ENCODE measurements around the gene ADCY10. TPM values are rescaled to one million over a fixed set of nuclear protein-coding genes. Genes with fewer than 3 reads are reported as not detected.

ADCY10 gene
- polyA plus RNA-seq, 1 donor from 2014 or later = 0.09 TPM

DNA sequence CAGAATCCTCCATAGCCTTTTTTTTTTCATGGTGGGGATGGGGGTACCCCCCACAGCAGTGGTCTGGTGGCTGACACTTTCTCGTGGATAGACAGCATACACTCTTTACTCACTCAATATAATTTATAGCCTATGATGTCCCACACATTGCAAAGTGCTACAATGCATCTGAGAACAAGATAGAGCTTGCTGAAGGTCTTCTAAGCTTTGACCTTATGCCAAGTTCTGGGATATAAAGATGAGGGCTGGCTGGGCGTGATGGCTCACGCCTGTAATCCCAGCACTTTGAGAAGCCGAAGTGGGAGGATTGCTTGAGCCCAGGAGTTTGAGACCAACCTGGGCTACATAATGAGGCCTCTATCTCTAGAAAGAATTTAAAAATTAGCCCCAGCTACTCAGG is 114.2 kb downstream of the ADCY10 start:
- no peaks in the 10 kb centered on the region for H3K9me2 ChIP-seq (ENCODE audit: insufficient read depth, low read length)
- no peaks in the 10 kb centered on the region for H4K20me1 ChIP-seq (ENCODE audit: insufficient read depth)
- TF ChIP-seq EP300 (conservative IDR thresholded peaks at IDR 0.05; ENCODE audit: poor library complexity, severe bottlenecking) (no peak), EZH2 (IDR thresholded peaks at IDR 0.05; ENCODE audit: borderline replicate concordance, insufficient read depth, low read length, poor library complexity, severe bottlenecking) (no peak), REST (IDR thresholded peaks at IDR 0.05; ENCODE audit: borderline replicate concordance) (no peak), POLR2AphosphoS5 (IDR thresholded peaks at IDR 0.05) (no peak), MXI1 (conservative IDR thresholded peaks at IDR 0.05; ENCODE audit: poor library complexity, severe bottlenecking) (no peak), CTCF (IDR thresholded peaks at IDR 0.05; ENCODE audit: poor library complexity, severe bottlenecking) (no peak), RAD21 (conservative IDR thresholded peaks at IDR 0.05) (no peak), TAF1 (IDR thresholded peaks at IDR 0.05; ENCODE audit: low read depth) (no peak), SMC3 (conservative IDR thresholded peaks at IDR 0.05; ENCODE audit: poor library complexity) (no peak)
- no peaks in the 10 kb centered on the region for H3F3A ChIP-seq (ENCODE audit: insufficient read depth, low read length, poor library complexity, severe bottlenecking)
- no peak overlapping the region for H3K4me2 ChIP-seq (ENCODE audit: low read length)
- H3K4me3 ChIP-seq (ENCODE audit: low read length) = no peak overlapping the region
- no peak overlapping the region for H2AFZ ChIP-seq (ENCODE audit: low read depth, low read length)
- no peak overlapping the region for H3K9ac ChIP-seq (ENCODE audit: low read length)
- no peak overlapping the region for H3K27ac ChIP-seq (ENCODE audit: low read length)
- no peaks in the 10 kb centered on the region for H3K79me2 ChIP-seq (replicated peaks; ENCODE audit: insufficient read depth, low read length)
- H3K9me3 ChIP-seq (ENCODE audit: low read length) = no peaks in the 10 kb centered on the region
- no peaks in the 10 kb centered on the region for H3K36me3 ChIP-seq (ENCODE audit: insufficient read depth, low read length)
- no peaks in the 10 kb centered on the region for H3K27me3 ChIP-seq (ENCODE audit: insufficient read depth, low read depth, low read length)

- no peaks in the 10 kb centered on the region for H3K27me3 ChIP-seq (ENCODE audit: insufficient read depth, low read depth, low read length)
- no peaks in the 10 kb centered on the region for H3K9me2 ChIP-seq (ENCODE audit: insufficient read depth, low read length)
- no peaks in the 10 kb centered on the region for H4K20me1 ChIP-seq (ENCODE audit: insufficient read depth)
- no peak overlapping the region for H3K4me3 ChIP-seq (ENCODE audit: low read length)
- no peak overlapping the region for H3K9ac ChIP-seq (ENCODE audit: low read length)
- TF ChIP-seq TAF1 (IDR thresholded peaks at IDR 0.05; ENCODE audit: low read depth) = no peak
- TF ChIP-seq SMC3 (conservative IDR thresholded peaks at IDR 0.05; ENCODE audit: poor library complexity) = no peak
- no peak for TF ChIP-seq MXI1 (conservative IDR thresholded peaks at IDR 0.05; ENCODE audit: poor library complexity, severe bottlenecking)
- no peak for TF ChIP-seq REST (IDR thresholded peaks at IDR 0.05; ENCODE audit: borderline replicate concordance)
- no peak for TF ChIP-seq RAD21 (conservative IDR thresholded peaks at IDR 0.05)
- no peak for TF ChIP-seq EZH2 (IDR thresholded peaks at IDR 0.05; ENCODE audit: borderline replicate concordance, insufficient read depth, low read length, poor library complexity, severe bottlenecking)
- TF ChIP-seq POLR2AphosphoS5 (IDR thresholded peaks at IDR 0.05) = no peak
- no peak for TF ChIP-seq EP300 (conservative IDR thresholded peaks at IDR 0.05; ENCODE audit: poor library complexity, severe bottlenecking)
- no peak for TF ChIP-seq CTCF (IDR thresholded peaks at IDR 0.05; ENCODE audit: poor library complexity, severe bottlenecking)
- no peaks in the 10 kb centered on the region for H3K9me3 ChIP-seq (ENCODE audit: low read length)
- no peaks in the 10 kb centered on the region for H3F3A ChIP-seq (ENCODE audit: insufficient read depth, low read length, poor library complexity, severe bottlenecking)
- no peaks in the 10 kb centered on the region for H3K79me2 ChIP-seq (replicated peaks; ENCODE audit: insufficient read depth, low read length)
- no peaks in the 10 kb centered on the region for H3K36me3 ChIP-seq (ENCODE audit: insufficient read depth, low read length)
- no peak overlapping the region for H3K4me2 ChIP-seq (ENCODE audit: low read length)
- no peak overlapping the region for H3K27ac ChIP-seq (ENCODE audit: low read length)
- H2AFZ ChIP-seq (ENCODE audit: low read depth, low read length) = no peak overlapping the region
Observed at GRCh38 chr1:167798952-167799351, 115.0 kb downstream of the ADCY10 start.

All from neural cell (in vitro differentiated cells).